AG08395 (cell line): ENCODE measurements around the gene MAPKAPK2.

ENCODE experiments used
- DNase-seq: peaks from one replicate; pipeline ENCODE4 v3.0.0; 2012; ENCODE audit warnings: mixed read lengths, low spot score

MAPKAPK2 gene

DNA sequence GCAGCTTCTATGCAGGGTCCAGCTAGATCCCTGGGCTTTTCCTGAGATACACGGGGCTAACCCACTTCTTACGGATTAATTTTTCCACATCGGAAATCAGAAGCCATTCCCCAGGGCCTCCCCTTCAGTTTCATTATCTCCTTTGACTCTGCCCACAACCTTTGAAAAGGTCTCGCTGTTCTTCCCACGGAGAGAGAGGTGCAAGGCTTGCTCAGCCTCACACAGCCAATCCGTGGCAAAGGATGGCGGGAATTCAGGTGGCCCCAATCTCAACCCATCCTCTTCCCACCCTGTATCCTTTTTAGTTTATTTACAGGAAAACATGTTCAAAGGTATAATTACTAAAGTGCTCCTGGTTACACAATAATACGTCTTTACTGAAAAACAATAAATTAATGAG is 702 bp upstream of the MAPKAPK2 start:
- no peak for DNase-seq

DNA sequence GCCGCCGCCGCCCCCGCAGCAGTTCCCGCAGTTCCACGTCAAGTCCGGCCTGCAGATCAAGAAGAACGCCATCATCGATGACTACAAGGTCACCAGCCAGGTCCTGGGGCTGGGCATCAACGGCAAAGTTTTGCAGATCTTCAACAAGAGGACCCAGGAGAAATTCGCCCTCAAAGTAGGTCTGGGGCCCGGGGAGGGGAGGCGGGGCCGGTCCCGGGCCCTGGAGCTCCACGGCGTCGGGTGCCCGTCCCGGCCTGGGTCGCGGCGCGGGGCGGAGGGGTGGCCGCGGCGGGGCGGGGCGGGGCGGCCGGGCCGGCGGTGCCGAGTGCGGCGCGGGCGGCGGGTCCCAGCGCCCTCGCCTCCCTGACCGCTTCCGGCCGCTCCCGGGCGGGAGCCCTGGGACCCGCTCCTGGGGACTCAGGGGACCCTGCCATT is 646 bp downstream of the MAPKAPK2 start:
- DNase-seq, result peak; percentile 54

DNA sequence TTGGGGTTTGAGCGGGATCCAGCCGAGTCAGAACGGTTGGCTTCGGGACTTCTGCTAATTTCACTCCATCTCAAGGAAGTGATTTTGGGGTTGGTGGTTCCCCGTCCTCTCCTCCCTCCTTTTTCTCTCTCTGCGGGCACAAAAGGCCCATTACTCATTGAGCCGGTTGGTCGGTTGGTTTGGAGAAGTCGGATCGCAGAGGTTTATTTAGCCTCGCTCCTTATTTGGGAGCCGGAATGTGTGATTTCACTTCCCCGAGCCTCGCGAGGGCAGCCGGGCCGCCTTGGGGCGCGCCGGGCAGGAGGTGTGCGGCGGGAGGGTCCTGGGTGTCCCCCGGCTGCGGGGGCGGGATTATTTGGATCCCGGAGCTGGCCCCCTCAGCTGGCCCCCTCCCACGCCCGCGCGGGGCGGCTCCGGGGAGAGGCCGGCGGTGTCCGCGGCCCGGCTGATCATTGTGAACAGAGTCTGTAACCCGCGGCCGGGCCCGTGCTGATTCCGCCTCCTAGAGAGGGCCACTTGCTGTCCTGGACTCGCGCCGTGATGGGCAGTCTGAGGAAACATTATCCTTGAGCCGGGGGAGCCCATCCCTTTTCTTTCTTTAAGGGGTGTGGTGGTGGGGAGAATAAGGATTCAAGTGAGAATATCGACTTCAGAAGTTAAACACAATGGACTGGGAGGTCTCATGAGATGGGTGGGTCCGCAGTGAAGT is 1.2 kb downstream of the MAPKAPK2 start:
- peak; percentile 70 for DNase-seq

DNA sequence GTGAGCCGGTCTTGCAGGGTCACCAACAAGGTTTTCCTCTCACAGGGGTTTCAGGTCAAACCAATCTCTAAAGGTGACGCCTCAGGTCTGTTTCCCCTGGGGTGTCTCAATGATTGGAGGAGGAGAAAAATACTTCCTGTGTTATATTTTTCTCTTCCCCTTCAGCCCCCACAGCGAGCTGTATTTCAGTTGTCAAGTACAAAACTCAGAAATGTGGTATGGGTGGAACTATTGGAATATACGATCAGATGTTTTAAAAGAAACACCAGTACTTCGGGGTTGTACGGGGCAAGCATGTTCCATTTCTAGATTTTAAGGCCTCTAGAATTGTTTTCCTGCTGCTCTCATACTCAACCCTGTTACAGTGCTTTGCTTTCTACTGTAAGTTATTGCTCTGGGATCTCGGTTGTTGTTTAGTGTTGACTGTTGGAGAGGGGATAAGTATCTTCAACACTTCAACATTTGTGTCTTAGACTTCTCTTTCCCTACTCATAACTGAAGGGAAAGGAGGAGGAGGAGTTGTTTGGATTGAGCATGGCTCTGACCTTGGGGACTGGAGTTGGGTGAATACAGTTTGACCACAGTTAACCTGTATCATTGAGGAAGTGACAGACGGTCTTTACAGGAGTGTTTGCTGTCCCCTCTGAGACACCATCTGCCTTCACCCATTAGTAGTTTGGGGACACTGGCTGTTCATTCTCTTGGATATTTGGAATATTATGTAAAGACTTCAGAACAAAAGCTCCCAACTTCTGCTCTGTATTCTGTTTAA is 2.0 kb downstream of the MAPKAPK2 start:
- no peak for DNase-seq

DNA sequence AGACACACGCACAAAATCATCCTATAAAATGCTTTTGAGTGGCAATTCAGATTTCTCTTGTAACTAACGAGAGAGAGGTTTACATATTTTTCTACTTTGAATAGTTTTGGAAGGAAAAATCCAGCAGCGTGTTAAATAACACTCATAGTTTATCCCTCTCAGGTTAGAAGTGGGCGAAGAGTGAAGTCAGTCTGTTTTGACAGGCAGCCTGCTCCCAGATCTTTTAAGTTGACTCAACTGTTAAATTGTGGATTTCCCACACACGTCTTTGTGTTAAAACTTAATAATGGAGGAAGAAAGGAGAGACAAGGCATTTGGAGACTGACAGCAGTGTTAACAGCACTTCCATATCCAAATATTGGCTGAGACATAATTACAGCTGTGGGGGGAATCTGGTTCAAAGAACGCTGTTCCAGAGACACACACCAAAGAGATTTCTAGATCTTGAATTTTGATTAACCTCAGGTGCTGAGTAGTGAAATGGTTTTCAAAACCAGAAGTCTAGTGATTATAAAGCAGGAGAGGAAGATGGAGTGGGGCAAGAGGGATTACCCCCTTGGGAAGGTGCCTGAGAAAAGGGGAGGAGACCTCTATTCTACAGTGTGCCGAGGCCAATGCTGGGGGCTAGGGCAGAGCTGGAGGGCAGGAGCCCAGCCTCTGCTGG is 2.7 kb downstream of the MAPKAPK2 start:
- DNase-seq, result no peak

DNA sequence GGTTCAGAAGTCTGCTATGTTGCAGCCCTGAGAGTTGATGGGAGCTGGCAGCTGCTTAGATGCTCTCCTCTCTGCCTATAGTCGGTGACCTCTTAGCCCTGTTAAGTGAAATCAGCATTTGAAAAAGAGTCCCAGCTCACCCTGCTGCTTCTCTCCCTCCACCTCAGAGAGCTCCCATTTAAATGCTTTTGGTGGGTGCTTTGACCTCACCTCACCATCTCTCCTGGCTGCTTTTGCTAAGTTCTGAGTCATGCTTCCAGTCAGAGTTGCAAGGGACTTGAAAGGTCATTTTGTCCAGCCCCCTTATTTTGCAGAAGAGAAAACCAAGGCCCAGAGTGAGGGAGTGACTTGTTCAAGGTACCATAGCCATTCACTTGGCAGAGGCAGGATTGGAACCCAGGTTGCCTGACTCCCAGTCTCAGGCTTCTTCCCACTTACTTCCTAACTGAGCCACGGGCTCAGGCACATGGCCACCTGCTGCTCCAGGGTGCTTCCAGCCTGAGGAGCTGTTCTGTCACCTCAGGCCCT is 3.3 kb downstream of the MAPKAPK2 start:
- DNase-seq, result no peak

DNA sequence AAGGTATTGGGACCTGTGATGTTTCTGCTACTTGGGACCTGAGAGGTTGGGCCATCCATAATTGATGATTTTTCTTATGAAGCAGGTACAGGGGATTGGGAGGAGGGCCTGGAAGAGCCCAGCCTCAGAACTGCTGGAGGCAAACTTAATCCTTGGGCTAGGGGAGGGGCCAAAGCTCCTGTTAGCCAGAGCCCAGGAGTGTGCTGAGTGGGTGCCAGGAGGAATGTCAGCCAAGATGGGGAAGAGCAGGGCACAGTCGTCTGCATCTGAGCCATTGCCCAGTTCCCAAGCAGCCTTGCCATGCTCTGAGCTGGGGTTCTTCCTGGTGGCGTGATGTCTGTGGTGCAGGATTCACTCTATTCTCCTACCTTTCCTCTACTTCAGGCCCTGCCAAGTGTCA is 5.8 kb downstream of the MAPKAPK2 start:
- DNase-seq, result no peak

DNA sequence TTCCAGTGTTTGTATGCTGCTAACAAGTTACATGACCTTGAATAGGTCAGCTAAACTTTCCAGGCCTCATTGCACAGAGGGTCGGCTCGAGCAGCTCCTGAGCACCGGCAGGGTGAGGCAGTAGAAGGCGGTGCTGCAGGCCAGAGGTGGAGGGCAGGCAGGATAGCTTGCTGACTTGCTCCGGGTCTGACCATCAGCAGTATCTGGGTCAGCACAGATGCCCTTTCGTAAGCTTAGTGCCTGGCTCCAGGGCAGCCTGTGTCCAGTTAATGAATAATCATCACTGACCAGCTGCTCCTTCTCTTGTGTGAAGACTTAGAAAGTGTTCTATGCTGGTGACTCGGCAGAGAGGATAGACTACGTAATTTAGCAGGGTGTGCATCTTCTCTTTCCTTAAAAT is 6.9 kb downstream of the MAPKAPK2 start:
- DNase-seq, result no peak

DNA sequence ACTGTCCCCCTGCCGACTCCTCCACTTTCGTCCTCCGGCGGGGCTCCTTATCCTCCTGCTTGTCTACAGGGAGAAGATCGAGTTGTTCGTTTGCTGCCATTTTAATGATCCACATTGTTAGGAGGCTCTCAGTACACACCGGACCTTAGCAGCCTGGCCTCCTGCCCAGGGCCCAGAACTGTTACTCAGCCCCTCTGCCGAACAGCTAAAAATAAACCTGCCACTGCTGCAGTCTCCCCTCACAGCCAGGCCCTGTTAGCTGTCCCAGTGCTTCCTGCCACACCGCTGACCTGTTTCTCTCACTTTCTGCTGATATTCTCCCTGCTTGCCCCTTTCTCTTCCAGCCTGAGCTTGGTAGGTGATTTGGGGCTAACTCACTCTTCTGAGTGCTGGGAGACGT is 8.3 kb downstream of the MAPKAPK2 start:
- DNase-seq, result peak; percentile 73

DNA sequence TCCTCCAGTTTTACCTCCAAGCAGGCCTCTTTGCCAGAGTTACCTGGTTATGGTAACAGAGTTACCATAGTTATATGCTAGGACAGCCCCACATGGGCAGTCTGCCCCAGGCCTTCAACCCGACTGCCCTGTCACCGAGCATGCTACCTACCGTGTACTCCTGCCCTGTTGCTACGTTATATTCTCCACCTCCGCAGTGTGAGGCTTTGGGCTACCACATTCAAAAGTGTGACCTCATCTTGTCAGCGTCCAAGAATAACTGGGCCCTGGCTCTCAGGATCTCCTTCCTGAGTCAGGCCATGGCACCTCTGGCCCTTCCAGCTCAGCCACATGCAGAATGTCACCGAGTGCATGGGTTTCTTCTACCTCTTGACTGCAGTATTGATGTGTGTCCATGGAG is 8.9 kb downstream of the MAPKAPK2 start:
- no peak for DNase-seq

DNA sequence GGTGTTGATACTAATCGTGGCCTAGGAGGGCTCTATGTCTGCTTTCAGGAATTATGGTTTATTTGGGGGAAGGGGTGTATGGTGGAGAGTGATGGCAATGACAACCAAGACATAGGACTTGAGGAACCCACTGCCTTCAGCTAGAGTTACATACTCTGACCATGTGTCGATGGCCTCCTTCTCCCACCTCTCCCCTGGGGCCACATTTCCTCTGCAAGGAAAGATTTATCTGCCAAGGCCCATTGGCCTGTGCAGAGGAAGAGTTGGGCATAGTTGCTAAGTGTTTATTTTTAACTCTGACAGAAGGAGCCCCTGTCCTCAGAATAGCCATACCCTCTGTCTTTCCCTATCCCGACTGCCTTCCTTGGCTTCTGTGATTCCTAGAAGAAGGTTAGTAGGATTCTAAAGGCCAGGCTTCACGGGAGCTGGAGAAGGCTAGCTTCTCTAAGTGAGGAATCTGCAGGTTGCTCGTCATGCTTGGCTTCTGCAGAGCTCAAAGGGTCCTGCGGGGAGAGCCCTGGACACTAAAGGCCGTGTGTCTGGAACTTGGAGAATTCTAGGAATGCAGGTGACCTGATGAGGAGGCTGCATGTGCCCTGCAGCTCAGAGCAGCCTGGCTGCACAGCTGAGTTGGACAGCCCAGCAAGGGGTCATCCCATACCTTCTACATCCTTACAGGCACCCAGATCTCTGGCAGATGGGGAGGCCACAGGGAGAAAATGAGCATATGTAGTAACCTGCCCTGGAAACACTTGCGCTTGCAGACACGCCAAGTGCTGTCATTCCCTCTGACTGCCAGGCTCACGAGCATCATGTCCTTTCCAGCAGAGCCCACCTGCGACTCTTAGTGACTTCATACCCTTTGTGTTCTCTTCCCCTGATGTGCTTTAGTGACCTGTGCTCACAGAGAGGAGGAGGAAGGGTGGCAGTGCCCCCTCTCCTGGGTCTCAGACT is 9.7 kb downstream of the MAPKAPK2 start:
- DNase-seq, result no peak

DNA sequence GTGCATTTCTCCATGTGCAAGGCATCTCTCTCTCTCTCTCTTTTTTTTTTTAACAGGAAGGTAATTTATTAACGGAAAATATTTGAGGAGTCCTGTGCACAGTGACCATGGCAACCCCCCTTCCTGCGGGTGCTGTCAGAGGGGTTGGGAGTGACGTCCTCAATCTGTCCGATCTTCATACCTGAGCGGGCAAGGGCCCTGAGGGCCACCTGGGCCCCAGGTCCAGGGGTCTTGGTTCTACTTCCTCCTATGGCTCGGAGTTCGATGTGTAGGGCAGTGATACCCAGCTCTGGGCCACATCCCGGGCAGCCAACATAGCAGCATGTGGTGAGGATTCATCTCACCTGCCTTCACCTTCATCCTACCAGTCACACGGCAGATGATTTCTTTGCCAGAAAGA is 11.0 kb downstream of the MAPKAPK2 start:
- no peak for DNase-seq

DNA sequence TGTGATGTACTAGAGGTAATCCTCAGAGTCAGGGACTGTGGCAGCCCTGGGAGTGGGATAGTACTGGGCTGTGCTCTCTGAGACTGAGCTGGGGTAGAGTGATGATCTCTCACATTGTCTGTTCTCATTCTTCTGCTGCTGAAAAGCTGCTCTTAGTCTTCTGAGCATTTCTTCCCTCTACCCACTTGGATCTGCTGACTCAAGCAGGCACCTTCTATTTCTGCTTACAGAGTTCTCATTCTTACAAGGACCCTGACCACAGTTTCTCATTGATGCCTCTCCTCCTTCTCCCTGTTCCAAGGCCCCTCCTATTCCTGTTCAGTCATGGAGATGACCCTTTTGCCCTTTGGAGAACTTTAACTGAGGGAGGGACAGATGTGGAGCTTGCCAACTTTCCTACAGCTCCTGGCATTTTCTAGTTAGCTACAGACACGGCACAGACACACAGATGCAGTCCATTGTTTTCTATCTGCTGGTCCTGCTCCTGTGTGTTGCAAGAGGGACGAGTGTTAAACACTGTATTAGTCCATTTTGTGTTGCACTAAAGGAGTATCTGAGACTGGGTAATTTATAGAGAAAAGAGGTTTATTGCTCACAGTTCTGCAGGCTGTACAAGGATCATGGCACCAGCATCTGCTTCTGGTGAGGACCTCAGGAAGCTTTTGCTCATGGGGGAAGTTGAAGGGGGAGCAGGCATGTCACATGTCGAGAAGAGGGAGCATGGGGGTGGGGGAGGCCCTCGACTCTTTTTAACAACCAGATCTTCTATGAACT is 12.3 kb downstream of the MAPKAPK2 start:
- no peak for DNase-seq

DNA sequence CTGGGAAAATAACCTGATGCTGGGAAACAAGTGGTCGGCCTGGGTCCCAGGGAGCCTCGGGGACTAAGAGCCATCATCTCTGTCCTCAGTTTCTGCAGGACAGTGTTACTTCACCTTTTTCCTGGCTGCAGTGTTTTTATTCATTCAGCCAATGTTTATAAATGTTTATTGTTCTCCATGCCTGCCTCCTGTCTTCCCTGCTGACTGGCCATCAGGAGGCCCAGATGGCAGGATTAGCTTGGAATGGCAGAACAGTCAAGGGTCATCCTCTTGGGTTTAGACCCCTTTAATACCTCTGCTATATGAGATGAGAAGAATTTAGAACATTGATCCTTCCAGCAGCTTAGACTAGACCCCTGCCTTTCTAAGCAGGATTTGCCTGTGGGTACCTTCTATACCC is 13.3 kb downstream of the MAPKAPK2 start:
- DNase-seq, result no peak

DNA sequence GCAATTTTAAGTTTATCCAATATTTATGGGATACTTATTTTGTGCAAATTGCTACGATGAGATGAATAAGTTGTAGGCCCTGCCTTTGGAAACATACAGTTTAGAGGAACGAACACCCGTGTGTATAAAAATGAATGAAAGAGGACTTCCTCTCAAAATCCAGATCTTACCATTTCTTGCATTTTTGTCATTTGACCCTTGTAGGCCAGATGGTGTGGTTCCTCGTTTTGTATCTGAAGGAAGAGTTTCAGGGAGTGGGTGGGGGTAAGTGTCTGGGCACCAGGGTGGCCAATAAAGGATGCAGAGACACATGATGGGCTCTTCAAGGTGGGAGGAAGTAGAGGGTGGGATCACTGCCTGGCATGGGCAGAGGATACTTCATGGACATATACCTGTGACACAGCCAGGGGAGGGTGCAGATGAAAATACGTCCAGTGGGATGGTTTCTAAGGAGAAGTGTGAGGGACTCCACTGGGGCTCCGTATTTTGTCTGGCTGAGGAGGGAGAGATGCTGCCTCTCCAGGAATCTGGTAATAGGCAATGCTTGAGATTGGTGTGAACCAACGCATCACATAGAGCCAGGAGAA is 14.4 kb downstream of the MAPKAPK2 start:
- DNase-seq, result no peak

DNA sequence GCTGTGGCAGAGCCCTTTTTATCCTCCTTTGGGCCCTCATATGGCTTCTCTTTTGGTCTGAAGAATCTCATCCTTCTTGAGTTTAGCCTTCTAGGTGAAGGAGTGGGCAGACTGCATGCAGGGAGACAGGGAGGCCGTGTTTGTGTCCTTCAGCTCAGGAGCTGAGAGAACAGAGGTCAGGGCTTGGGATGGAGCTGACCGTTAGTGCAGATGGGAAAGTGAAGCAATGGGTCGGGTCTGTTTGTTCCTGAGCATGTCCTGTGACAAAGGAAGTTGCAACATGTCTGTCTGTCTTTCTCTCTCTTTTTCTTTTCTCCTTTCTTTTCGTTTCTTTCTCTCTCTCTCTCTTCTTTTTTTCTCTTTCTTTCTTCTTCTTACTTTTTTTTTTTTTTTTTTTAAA is 14.9 kb downstream of the MAPKAPK2 start:
- DNase-seq, result no peak

DNA sequence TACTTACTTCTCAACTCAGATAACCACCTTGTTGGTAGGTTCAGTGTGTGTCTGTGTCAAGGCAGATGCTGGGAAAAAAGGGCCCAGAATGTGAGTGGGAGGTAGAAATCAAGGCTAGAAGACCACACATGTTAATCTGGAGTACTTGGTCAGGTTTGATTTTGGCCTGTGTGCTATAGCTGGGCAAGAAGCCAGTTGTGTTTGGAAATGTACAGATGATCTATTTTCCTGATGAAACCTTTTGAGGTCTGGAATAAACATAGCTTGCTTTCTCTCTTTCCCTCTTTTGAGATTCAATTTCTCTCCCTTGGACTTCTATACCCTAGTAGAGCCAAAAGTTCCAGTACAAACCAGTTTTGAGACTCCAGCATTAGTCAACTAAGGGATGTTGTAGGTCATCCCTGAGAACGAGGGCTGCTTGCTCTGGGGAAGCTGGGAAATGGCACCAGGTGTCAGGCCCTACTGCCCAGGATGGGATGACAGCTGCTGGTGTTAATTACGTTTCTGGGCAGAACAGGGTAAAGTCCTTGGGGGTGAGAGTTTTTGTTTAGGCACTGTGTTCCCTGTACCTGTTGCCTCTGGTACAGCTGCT is 15.8 kb downstream of the MAPKAPK2 start:
- no peak for DNase-seq

DNA sequence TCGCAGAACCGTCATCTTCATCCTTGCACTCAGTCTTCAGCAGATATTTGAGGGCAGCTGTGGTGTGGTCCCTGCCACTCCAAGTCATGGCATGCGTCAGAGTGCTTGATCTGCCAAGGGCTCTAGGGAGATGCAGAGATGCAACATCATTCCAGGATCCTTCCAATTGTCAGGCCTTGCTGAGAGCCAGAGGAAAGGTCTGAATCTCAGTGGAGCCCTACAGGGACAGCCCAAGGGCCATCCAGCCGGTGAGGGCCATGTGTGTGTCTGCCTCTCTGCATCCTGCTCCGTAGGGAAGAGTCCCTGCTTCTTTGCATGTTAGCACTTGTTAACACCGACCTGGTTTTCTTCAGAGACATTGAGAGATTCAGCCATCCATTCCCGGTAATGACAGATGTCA is 17.6 kb downstream of the MAPKAPK2 start:
- DNase-seq, result no peak

DNA sequence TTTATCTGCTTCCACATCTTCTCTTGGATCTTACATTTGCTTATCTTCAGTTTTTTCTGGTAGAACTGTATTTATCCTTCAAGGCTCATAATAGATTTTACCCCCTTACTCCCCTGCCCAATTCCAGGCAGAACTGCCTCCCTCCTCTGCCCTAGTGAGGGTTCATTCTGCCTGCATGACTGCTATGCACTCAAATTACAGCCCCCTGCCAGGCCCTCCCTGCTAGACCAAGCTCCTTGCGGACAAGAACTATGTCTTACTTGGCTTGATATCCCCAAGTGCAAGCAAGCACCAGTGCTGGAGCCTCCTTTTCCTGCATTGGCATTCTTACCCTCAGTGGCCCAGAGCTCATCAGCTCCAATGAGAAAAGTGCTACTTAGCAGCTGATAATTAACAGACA is 18.1 kb downstream of the MAPKAPK2 start:
- no peak for DNase-seq

DNA sequence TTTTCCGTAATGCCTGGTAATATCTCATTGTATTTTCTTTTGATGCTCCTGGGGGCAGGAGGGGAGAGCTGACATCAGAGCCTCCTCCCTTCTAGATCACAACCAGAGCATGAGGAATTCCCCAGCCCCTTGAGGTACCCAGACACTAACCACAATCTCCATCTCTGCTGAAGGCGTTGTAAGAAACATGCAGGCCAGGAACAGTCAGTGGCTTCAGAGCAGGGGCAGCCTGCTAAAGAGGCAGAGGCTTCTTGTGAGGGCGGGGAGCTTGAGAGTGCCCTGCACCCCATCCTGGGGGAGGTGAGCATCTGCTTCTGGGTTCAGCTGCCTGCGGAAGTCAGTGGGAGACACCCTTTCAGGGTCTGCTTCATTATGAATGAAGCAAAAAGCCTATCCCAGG is 19.0 kb downstream of the MAPKAPK2 start:
- DNase-seq, result no peak
